ENCODE data around the gene PRR5.

Gene PRR5

GRCh38 chr22:44698531-44699421 is 3.2 kb upstream of the PRR5 start:
- Histone ChIP-seq H3F3A (ENCODE audit: control insufficient read depth, insufficient read depth) (no peaks in the 10 kb centered on the region), H3K27me3 (ENCODE audit: control insufficient read depth, low read length) (no peaks in the 10 kb centered on the region), H3K9me3 (ENCODE audit: control insufficient read depth, insufficient read depth, low read length) (no peaks in the 10 kb centered on the region), H3K9me2 (replicated peaks; ENCODE audit: control insufficient read depth, low read length) (no peaks in the 10 kb centered on the region), H3K36me3 (ENCODE audit: control insufficient read depth, low read length) (no peaks in the 10 kb centered on the region), H4K20me1 (ENCODE audit: control insufficient read depth, insufficient read depth, low read depth, low read length) (no peaks in the 10 kb centered on the region), H3K4me1 (ENCODE audit: control insufficient read depth, low read length) (no peaks in the 10 kb centered on the region), H3K4me2 (ENCODE audit: low read length) (no peak overlapping the region), H3K4me3 (ENCODE audit: low read length) (no peak overlapping the region), H3K79me2 (ENCODE audit: control insufficient read depth, low read length) (no peaks in the 10 kb centered on the region), H3K27ac (ENCODE audit: low read depth, low read length) (no peak overlapping the region)
- TF ChIP-seq EZH2phosphoT487 (IDR thresholded peaks at IDR 0.05; ENCODE audit: borderline replicate concordance, low read length): no peak
- TF ChIP-seq, protein P1, sequence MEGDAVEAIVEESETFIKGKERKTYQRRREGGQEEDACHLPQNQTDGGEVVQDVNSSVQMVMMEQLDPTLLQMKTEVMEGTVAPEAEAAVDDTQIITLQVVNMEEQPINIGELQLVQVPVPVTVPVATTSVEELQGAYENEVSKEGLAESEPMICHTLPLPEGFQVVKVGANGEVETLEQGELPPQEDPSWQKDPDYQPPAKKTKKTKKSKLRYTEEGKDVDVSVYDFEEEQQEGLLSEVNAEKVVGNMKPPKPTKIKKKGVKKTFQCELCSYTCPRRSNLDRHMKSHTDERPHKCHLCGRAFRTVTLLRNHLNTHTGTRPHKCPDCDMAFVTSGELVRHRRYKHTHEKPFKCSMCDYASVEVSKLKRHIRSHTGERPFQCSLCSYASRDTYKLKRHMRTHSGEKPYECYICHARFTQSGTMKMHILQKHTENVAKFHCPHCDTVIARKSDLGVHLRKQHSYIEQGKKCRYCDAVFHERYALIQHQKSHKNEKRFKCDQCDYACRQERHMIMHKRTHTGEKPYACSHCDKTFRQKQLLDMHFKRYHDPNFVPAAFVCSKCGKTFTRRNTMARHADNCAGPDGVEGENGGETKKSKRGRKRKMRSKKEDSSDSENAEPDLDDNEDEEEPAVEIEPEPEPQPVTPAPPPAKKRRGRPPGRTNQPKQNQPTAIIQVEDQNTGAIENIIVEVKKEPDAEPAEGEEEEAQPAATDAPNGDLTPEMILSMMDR (IDR thresholded peaks at IDR 0.05; ENCODE audit: low read depth, low read length, poor library complexity, severe bottlenecking): no peak

DNA sequence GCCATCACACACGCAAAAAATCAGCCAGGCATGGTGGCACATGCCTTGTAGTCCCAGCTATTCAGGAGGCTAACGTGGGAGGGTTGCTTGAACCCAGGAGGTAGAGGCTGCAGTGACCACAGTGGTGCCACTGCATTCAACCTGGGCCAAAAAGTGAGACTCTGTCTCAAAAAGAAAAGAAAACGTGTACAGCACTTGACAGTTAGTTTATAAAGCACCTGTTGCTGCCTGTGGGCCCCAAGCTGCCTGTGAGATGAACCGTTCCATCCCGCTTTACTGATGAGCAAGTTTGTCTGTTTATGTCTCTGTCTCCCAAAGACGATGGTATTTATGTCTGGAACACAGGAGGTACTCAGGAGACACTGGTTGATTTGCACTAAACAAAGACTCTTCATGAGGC is 1.5 kb upstream of the PRR5 start:
- H3F3A ChIP-seq (ENCODE audit: control insufficient read depth, insufficient read depth): no peaks in the 10 kb centered on the region
- H3K4me2 ChIP-seq (ENCODE audit: low read length): no peak overlapping the region
- H3K4me1 ChIP-seq (ENCODE audit: control insufficient read depth, low read length): no peaks in the 10 kb centered on the region
- TF ChIP-seq EZH2phosphoT487 (IDR thresholded peaks at IDR 0.05; ENCODE audit: borderline replicate concordance, low read length): no peak
- TF ChIP-seq, protein P1 (IDR thresholded peaks at IDR 0.05; ENCODE audit: low read depth, low read length, poor library complexity, severe bottlenecking): no peak
- no peaks in the 10 kb centered on the region for H4K20me1 ChIP-seq (ENCODE audit: control insufficient read depth, insufficient read depth, low read depth, low read length)
- no peaks in the 10 kb centered on the region for H3K79me2 ChIP-seq (ENCODE audit: control insufficient read depth, low read length)
- no peaks in the 10 kb centered on the region for H3K9me2 ChIP-seq (replicated peaks; ENCODE audit: control insufficient read depth, low read length)
- no peaks in the 10 kb centered on the region for H3K27me3 ChIP-seq (ENCODE audit: control insufficient read depth, low read length)
- no peak overlapping the region for H3K4me3 ChIP-seq (ENCODE audit: low read length)
- H3K27ac ChIP-seq (ENCODE audit: low read depth, low read length): no peak overlapping the region
- no peaks in the 10 kb centered on the region for H3K36me3 ChIP-seq (ENCODE audit: control insufficient read depth, low read length)
- no peaks in the 10 kb centered on the region for H3K9me3 ChIP-seq (ENCODE audit: control insufficient read depth, insufficient read depth, low read length)

- Histone ChIP-seq H3K9me3 (ENCODE audit: control insufficient read depth, insufficient read depth, low read length) (no peaks in the 10 kb centered on the region), H3K27me3 (ENCODE audit: control insufficient read depth, low read length) (no peaks in the 10 kb centered on the region), H3K4me2 (ENCODE audit: low read length) (no peak overlapping the region), H3K27ac (ENCODE audit: low read depth, low read length) (no peak overlapping the region), H3K9me2 (replicated peaks; ENCODE audit: control insufficient read depth, low read length) (no peaks in the 10 kb centered on the region), H3F3A (ENCODE audit: control insufficient read depth, insufficient read depth) (no peaks in the 10 kb centered on the region), H3K4me3 (ENCODE audit: low read length) (no peak overlapping the region), H3K79me2 (ENCODE audit: control insufficient read depth, low read length) (no peaks in the 10 kb centered on the region), H3K4me1 (ENCODE audit: control insufficient read depth, low read length) (no peaks in the 10 kb centered on the region), H3K36me3 (ENCODE audit: control insufficient read depth, low read length) (no peaks in the 10 kb centered on the region), H4K20me1 (ENCODE audit: control insufficient read depth, insufficient read depth, low read depth, low read length) (no peaks in the 10 kb centered on the region)
- TF ChIP-seq, protein P1 (IDR thresholded peaks at IDR 0.05; ENCODE audit: low read depth, low read length, poor library complexity, severe bottlenecking): no peak
- no peak for TF ChIP-seq EZH2phosphoT487 (IDR thresholded peaks at IDR 0.05; ENCODE audit: borderline replicate concordance, low read length)
Measured at GRCh38 chr22:44701187-44701790, 715 bp upstream of the PRR5 start.

Measured in DOHH2 (cell line).